IMR-90 (cell line): ENCODE measurements around the gene HSD17B10.

ENCODE experiments used
- CEBPB ChIP-seq: IDR thresholded peaks from 2 replicates; pipeline ENCODE4 v1.6.1; 2012; ENCODE audit warnings: low read depth, low read length, improper control_type of control experiment
- CTCF ChIP-seq: conservative IDR thresholded peaks from 2 replicates; pipeline ENCODE4 v1.5.1; 2012; ENCODE audit warnings: mild to moderate bottlenecking, low read depth, low read length, improper control_type of control experiment
- FOS ChIP-seq: fragments of 150-350 bp; IDR thresholded peaks from 2 replicates; pipeline ENCODE4 v1.6.1; 2016; ENCODE audit warnings: low read depth, low read length
- MAZ ChIP-seq: IDR thresholded peaks from 2 replicates; pipeline ENCODE4 v1.6.1; 2012; ENCODE audit warnings: low read depth, mild to moderate bottlenecking, low read length, improper control_type of control experiment, moderate library complexity, borderline replicate concordance
- MXI1 ChIP-seq: IDR thresholded peaks from 2 replicates; pipeline ENCODE4 v1.6.1; 2012; ENCODE audit warnings: low read depth, mild to moderate bottlenecking, low read length, moderate library complexity, borderline replicate concordance
- POLR2A ChIP-seq: IDR thresholded peaks from 2 replicates; pipeline ENCODE4 v1.6.1; 2012; ENCODE audit warnings: mild to moderate bottlenecking, low read depth, low read length
- RCOR1 ChIP-seq: IDR thresholded peaks from 2 replicates; pipeline ENCODE4 v1.6.1; 2012; ENCODE audit warnings: mild to moderate bottlenecking, low read length, improper control_type of control experiment; ENCODE audit not compliant: insufficient replicate concordance
- RFX5 ChIP-seq: IDR thresholded peaks from 2 replicates; pipeline ENCODE4 v1.8.0; 2012; ENCODE audit warnings: low read depth, mild to moderate bottlenecking, low read length, moderate library complexity
- SMC3 ChIP-seq: fragments of 150-350 bp; IDR thresholded peaks from 2 replicates; pipeline ENCODE4 v1.6.1; 2016; ENCODE audit warnings: low read depth, mild to moderate bottlenecking, antibody characterized with exemption, low read length, moderate library complexity

- TF ChIP-seq CEBPB: no peak
- no peak for TF ChIP-seq POLR2A
- TF ChIP-seq RCOR1: no peak
- no peak for TF ChIP-seq CTCF
- no peak for TF ChIP-seq MXI1
- no peak for TF ChIP-seq RFX5
- no peak for TF ChIP-seq FOS
- TF ChIP-seq MAZ: no peak
- TF ChIP-seq SMC3: no peak
Observed at GRCh38 chrX:53449632-53450031, 15.5 kb upstream of the HSD17B10 start.
